ENCODE data around the gene S100PBP. TPM values are rescaled to one million over a fixed set of nuclear protein-coding genes. Genes with fewer than 3 reads are reported as not detected.
A peak's percentile ranks its signal among the peaks of the same experiment; 100 is the strongest.

Gene S100PBP
- total RNA-seq, 1 experiment from 2014 or later, result 50.1 TPM

DNA sequence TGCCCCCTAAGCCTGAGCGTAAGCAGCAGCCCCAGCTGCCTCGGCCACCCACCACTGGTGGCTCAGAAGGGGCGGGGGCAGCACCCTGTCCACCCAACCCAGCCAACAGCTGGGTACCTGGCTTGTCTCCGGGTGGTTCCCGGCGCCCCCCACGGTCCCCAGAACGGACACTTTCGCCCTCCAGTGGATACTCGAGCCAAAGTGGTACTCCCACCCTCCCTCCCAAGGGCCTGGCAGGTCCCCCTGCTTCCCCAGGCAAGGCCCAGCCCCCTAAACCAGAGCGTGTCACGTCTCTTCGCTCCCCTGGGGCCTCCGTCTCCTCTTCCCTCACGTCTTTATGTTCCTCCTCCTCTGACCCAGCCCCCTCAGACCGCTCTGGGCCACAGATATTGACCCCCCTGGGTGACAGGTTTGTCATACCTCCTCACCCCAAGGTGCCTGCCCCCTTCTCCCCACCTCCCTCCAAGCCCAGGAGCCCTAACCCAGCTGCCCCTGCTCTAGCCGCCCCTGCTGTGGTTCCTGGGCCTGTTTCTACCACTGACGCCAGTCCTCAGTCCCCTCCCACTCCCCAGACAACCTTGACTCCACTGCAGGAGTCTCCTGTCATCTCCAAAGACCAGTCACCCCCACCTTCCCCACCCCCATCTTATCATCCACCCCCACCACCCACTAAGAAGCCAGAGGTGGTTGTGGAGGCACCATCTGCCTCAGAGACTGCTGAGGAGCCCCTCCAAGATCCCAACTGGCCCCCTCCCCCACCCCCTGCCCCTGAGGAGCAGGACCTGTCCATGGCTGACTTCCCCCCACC lies 46.5 kb upstream of the S100PBP start:
- Histone ChIP-seq H2BK12ac (ENCODE audit: insufficient read length, low read depth, low read length) (no peak overlapping the region), H4K91ac (ENCODE audit: insufficient read length, low read depth, low read length) (no peak overlapping the region), H4K20me1 (ENCODE audit: control insufficient read depth, insufficient read depth, insufficient read length) (no peaks in the 10 kb centered on the region), H3K9me3 (ENCODE audit: control insufficient read depth, low read depth, low read length) (no peaks in the 10 kb centered on the region), H3K79me2 (ENCODE audit: insufficient read depth, low read length) (peaks cover 5% of the 10 kb centered on the region; the same call in 1 of the 2 replicates), H2AFZ (ENCODE audit: low read length) (no peak overlapping the region), H3K56ac (ENCODE audit: insufficient read length, low read depth, low read length) (no peak overlapping the region), H3K14ac (ENCODE audit: insufficient read depth, low read length) (no peak overlapping the region; the same call in 1 of the 2 replicates), H3K18ac (ENCODE audit: insufficient read length, low read depth, low read length) (no peak overlapping the region), H2BK5ac (ENCODE audit: insufficient read length, low read length) (no peak overlapping the region), H3K4me2 (ENCODE audit: insufficient read depth, insufficient read length, low read length) (no peak overlapping the region), H3K4ac (ENCODE audit: low read depth, low read length) (no peak overlapping the region), H4K8ac (replicated peaks; ENCODE audit: insufficient read length, low read depth, low read length) (no peak overlapping the region), H3T11ph (ENCODE audit: low read length) (no peak overlapping the region), H2BK20ac (ENCODE audit: low read depth, low read length, poor library complexity, severe bottlenecking) (no peak overlapping the region), H2BK15ac (ENCODE audit: low read depth, low read length) (no peak overlapping the region), H4K5ac (ENCODE audit: insufficient read length, low read depth, low read length) (no peak overlapping the region), H3K79me1 (ENCODE audit: insufficient read depth, low read depth, low read length, poor library complexity, severe bottlenecking) (no peaks in the 10 kb centered on the region), H3K23ac (ENCODE audit: insufficient read length, low read depth, low read length) (no peak overlapping the region), H3K27ac (ENCODE audit: insufficient read length, low read depth, low read length) (no peak overlapping the region), H3K9ac (ENCODE audit: extremely low read depth, insufficient read length, low read length) (no peak overlapping the region), H3K27me3 (ENCODE audit: insufficient read depth, low read length) (no peaks in the 10 kb centered on the region), H3K4me1 (ENCODE audit: insufficient read depth, low read length) (no peaks in the 10 kb centered on the region; the same call in 1 of the 2 replicates), H3K23me2 (ENCODE audit: insufficient read length, low read depth, low read length, poor library complexity, severe bottlenecking) (peaks cover 5% of the 10 kb centered on the region), H2AK5ac (ENCODE audit: insufficient read length, low read length) (no peak overlapping the region), H2BK120ac (ENCODE audit: low read depth, low read length, poor library complexity, severe bottlenecking) (no peak overlapping the region)
- peaks cover 33 to 67% of the 10 kb centered on the region in 2 experiments for H3K4me1 Mint-ChIP-seq
- H3K9me3 Mint-ChIP-seq, result no peaks in the 10 kb centered on the region
- no peak overlapping the region for H3K4me3 Mint-ChIP-seq
- TF ChIP-seq, protein P1, sequence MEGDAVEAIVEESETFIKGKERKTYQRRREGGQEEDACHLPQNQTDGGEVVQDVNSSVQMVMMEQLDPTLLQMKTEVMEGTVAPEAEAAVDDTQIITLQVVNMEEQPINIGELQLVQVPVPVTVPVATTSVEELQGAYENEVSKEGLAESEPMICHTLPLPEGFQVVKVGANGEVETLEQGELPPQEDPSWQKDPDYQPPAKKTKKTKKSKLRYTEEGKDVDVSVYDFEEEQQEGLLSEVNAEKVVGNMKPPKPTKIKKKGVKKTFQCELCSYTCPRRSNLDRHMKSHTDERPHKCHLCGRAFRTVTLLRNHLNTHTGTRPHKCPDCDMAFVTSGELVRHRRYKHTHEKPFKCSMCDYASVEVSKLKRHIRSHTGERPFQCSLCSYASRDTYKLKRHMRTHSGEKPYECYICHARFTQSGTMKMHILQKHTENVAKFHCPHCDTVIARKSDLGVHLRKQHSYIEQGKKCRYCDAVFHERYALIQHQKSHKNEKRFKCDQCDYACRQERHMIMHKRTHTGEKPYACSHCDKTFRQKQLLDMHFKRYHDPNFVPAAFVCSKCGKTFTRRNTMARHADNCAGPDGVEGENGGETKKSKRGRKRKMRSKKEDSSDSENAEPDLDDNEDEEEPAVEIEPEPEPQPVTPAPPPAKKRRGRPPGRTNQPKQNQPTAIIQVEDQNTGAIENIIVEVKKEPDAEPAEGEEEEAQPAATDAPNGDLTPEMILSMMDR (conservative IDR thresholded peaks at IDR 0.05), result no peak
- DNase-seq, result no peak
- peak overlapping the region in 1 of 3 experiments; percentile 61; a peak in 2 of 7 replicates for H3K27ac Mint-ChIP-seq
- H3K36me3 Mint-ChIP-seq (ENCODE audit: insufficient read depth in 1 of 3, low read depth in 3 of 3), result peaks cover 17 to 62% (median 60%) of the 10 kb centered on the region in 3 experiments
- WGBS (ENCODE audit: extremely low coverage, insufficient read length, low lambda C conversion rate), result no CpG with 5 or more reads among the region's 18 CpGs
- no peaks in the 10 kb centered on the region for H3K27me3 Mint-ChIP-seq (ENCODE audit: low read depth)
